Measurements from ENCODE around the gene TMEM236. TPM values are rescaled to one million over a fixed set of nuclear protein-coding genes. Genes with fewer than 3 reads are reported as not detected.

The TMEM236 gene
- polyA plus RNA-seq, 1 donor (not counting 4 experiments of a cell fraction or from before 2014, with no cell fraction given), result 0.13 TPM

- TF ChIP-seq CTCF (optimal IDR thresholded peaks at IDR 0.05 in 1 of 3, IDR thresholded peaks at IDR 0.05 in 1 of 3, conservative IDR thresholded peaks at IDR 0.05 in 1 of 3; ENCODE audit: extremely low read depth in 1 of 3, insufficient read depth in 2 of 3, low read length in 3 of 3) (no peak), EZH2 (IDR thresholded peaks at IDR 0.05; ENCODE audit: low read length) (no peak)
- Histone ChIP-seq H3K4me2 (ENCODE audit: control insufficient read depth, extremely low read depth, insufficient read depth, low read depth, low read length) (no peak overlapping the region), H3K79me2 (ENCODE audit: control insufficient read depth, insufficient read depth, low read length) (no peaks in the 10 kb centered on the region), H2AFZ (ENCODE audit: control insufficient read depth, low read length) (no peak overlapping the region), H3K27ac (ENCODE audit: control insufficient read depth, insufficient read depth, low read length) (no peak overlapping the region), H3K4me1 (ENCODE audit: control insufficient read depth, extremely low read depth, insufficient read depth, low read length) (no peaks in the 10 kb centered on the region), H3K9me1 (ENCODE audit: control insufficient read depth, extremely low read depth, insufficient read depth, low read length) (no peaks in the 10 kb centered on the region), H3K36me3 (ENCODE audit: control insufficient read depth in 2 of 2, extremely low read depth in 1 of 2, insufficient read depth in 2 of 2, low read length in 2 of 2) (no peaks in the 10 kb centered on the region), H3K4me3 (ENCODE audit: control insufficient read depth in 2 of 3, extremely low read depth in 1 of 3, insufficient read depth in 2 of 3, low read depth in 1 of 3, low read length in 3 of 3) (no peak overlapping the region), H4K20me1 (ENCODE audit: control insufficient read depth, extremely low read depth, insufficient read depth, low read length) (no peaks in the 10 kb centered on the region), H3K9me3 (ENCODE audit: control insufficient read depth, low read depth, low read length) (no peaks in the 10 kb centered on the region), H3K9ac (ENCODE audit: control insufficient read depth, extremely low read depth, insufficient read depth, low read length) (no peak overlapping the region), H3K27me3 (ENCODE audit: control insufficient read depth, extremely low read depth, insufficient read depth, low read length) (no peaks in the 10 kb centered on the region)
- dilution Hi-C loops (cut with MboI; ENCODE audit: extremely low pct_ligation_motif_present, low sequenced_read_pairs), result no loop called here
- DNase-seq (ENCODE audit: low read depth, low spot score) (no peak), FAIRE-seq (no peak)
Measured at GRCh38 chr10:17758896-17759295, 6.9 kb downstream of the TMEM236 start.

DNA sequence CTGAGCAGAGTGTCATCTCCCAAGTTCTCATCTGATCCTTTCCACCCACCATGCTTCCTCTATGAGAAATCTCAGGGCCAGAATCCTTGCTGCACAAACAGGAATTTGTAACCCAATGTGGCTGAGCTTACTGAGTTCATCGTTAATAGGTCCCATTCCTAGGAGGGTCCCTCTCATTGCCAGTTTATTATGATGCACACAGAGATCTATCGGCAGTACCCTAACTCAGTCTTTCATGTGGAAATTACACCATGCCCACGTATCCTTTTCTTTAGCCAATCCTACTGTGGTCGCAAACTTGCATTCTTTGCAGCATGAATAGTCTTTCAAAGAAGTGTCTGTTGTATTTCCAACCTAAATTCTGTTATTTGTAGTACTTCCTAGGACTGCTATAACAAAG is 12.1 kb downstream of the TMEM236 start:
- Histone ChIP-seq H3K9ac (ENCODE audit: control insufficient read depth, extremely low read depth, insufficient read depth, low read length) (no peak overlapping the region), H2AFZ (ENCODE audit: control insufficient read depth, low read length) (no peak overlapping the region), H3K27ac (ENCODE audit: control insufficient read depth, insufficient read depth, low read length) (no peak overlapping the region), H3K9me3 (ENCODE audit: control insufficient read depth, low read depth, low read length) (no peaks in the 10 kb centered on the region), H3K36me3 (ENCODE audit: control insufficient read depth in 2 of 2, extremely low read depth in 1 of 2, insufficient read depth in 2 of 2, low read length in 2 of 2) (peaks cover 0 to 1% of the 10 kb centered on the region in 2 experiments), H3K9me1 (ENCODE audit: control insufficient read depth, extremely low read depth, insufficient read depth, low read length) (no peaks in the 10 kb centered on the region), H3K4me3 (ENCODE audit: control insufficient read depth in 2 of 3, extremely low read depth in 1 of 3, insufficient read depth in 2 of 3, low read depth in 1 of 3, low read length in 3 of 3) (no peak overlapping the region), H3K79me2 (ENCODE audit: control insufficient read depth, insufficient read depth, low read length) (no peaks in the 10 kb centered on the region), H4K20me1 (ENCODE audit: control insufficient read depth, extremely low read depth, insufficient read depth, low read length) (no peaks in the 10 kb centered on the region), H3K4me2 (ENCODE audit: control insufficient read depth, extremely low read depth, insufficient read depth, low read depth, low read length) (no peak overlapping the region), H3K4me1 (ENCODE audit: control insufficient read depth, extremely low read depth, insufficient read depth, low read length) (no peaks in the 10 kb centered on the region), H3K27me3 (ENCODE audit: control insufficient read depth, extremely low read depth, insufficient read depth, low read length) (no peaks in the 10 kb centered on the region)
- dilution Hi-C loops (cut with MboI; ENCODE audit: extremely low pct_ligation_motif_present, low sequenced_read_pairs), result no loop called here
- TF ChIP-seq CTCF (optimal IDR thresholded peaks at IDR 0.05 in 1 of 3, IDR thresholded peaks at IDR 0.05 in 1 of 3, conservative IDR thresholded peaks at IDR 0.05 in 1 of 3; ENCODE audit: extremely low read depth in 1 of 3, insufficient read depth in 2 of 3, low read length in 3 of 3) (no peak), EZH2 (IDR thresholded peaks at IDR 0.05; ENCODE audit: low read length) (no peak)
- FAIRE-seq, result no peak
- DNase-seq (ENCODE audit: low read depth, low spot score), result no peak
